ENCODE data around the gene OR1D5. TPM values are rescaled to one million over a fixed set of nuclear protein-coding genes. Genes with fewer than 3 reads are reported as not detected.

OR1D5 gene
- not detected in 2 replicates for total RNA-seq

DNA sequence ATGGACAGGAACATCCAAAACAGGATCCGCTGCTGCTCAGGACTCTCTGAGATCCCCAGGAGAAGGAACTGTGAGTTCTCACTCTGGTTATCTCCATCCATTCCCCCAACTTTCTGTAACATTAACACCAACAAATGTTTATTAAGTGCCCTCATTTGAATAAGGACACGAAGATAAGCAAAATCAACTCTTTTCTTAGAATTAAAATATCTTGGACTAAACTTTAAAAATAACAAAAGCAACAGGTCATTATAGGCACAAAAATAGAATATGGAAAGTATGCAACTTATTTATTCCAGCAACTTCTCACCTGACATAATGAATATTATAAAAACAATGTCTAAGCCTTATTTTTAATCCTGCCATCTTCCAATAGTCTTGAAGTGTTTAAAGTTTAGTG, at the start of gene OR1D5:
Gene OR1D5, minus strand, starts transcription at position 101 of the 400 bp plus-strand sequence. Its CDS starts 0 bp downstream, at position 101.

DNA sequence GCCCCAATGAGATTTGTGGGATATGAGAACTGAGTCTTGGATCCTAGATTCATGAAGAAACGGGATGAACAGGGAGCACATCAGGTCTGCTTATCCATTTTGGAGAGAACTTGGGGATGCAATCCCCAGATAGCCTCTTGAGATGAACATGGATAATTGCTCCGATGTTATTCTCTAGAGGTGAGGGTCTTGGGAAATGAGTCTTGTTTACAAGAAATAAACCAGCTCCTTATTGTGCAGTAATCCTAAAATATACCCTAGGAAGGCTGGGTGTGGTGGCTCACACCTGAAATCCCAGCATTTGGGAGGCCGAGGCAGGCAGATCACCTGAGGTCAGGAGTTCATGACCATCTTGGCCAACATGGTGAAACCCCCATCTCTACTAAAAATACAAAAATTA, 40.9 kb upstream of the OR1D5 start, which contains the start of gene OR1D2:
Gene OR1D2, minus strand, starts transcription at position 101 of the 400 bp plus-strand sequence. CDS start 11,426 bp downstream, outside the sequence.

Other genes with a start within 250 kb of the OR1D5 start
- gene OR1D2, start 40.8 kb upstream of the OR1D5 start, total RNA-seq: not detected in 2 replicates
- not detected in 2 replicates for gene OR1G1, start 63.9 kb upstream of the OR1D5 start, total RNA-seq
- gene OR1A2, start 133.9 kb upstream of the OR1D5 start, total RNA-seq: not detected in 2 replicates
- not detected in 2 replicates for gene OR1A1, start 144.1 kb upstream of the OR1D5 start, total RNA-seq
- gene OR3A1, start 234.8 kb upstream of the OR1D5 start, total RNA-seq: 0.17 TPM in 1 of 2 replicates, not detected in the other